IMR-90 (cell line): ENCODE data around the gene OR2V2. TPM values are rescaled to one million over a fixed set of nuclear protein-coding genes. Genes with fewer than 3 reads are reported as not detected.

ENCODE experiments used
- ATAC-seq: fragments of 200-7000 bp; cut with Tn5 transposase; 2 replicates; pipeline ENCODE4 v1.9.1; 2020; ENCODE audit warnings: low read depth, mild to moderate bottlenecking, moderate library complexity
- BruUV-seq: library from RNA; stranded (reverse); fragments of 400-500 nt; replicated peaks from 2 replicates; lab custom pipeline; 2021; lab: Mats Ljungman, UMichigan
- CTCF ChIA-PET: fragments of 300-600 bp; formaldehyde crosslinking; extraction: SDS; loops from one replicate; lab custom pipeline; 2021; ENCODE audit warnings: antibody characterized with exemption; lab: Yijun Ruan, JAX
- POLR2A ChIA-PET: fragments of 300-600 bp; sonication (Branson Sonifier 250); formaldehyde crosslinking; loops from one replicate; lab custom pipeline; 2022; ENCODE audit warnings: antibody characterized with exemption; ENCODE audit not compliant: unreplicated experiment; lab: Charles Lee
- DNase-seq: peaks from one replicate; pipeline ENCODE4 v3.0.0; 2013
- H2AFZ ChIP-seq: replicated peaks from 2 replicates; pipeline ENCODE3; 2013; ENCODE audit warnings: low read length, mild to moderate bottlenecking; ENCODE audit not compliant: poor library complexity
- H2AK5ac ChIP-seq: 2 replicates; pipeline ENCODE4 v1.6.1; 2013; ENCODE audit warnings: low read depth, low read length, inconsistent platforms
- H2AK9ac ChIP-seq: replicated peaks from 2 replicates; pipeline ENCODE3; 2013; ENCODE audit warnings: mild to moderate bottlenecking, low read depth, low read length, moderate library complexity; ENCODE audit not compliant: poor library complexity
- H2BK120ac ChIP-seq: 2 replicates; pipeline ENCODE4 v1.6.1; 2013; ENCODE audit warnings: low read depth, low read length, inconsistent platforms
- H2BK15ac ChIP-seq: 3 replicates; pipeline ENCODE4 v1.6.1; 2013; ENCODE audit warnings: low read depth, low read length, inconsistent platforms
- H2BK20ac ChIP-seq: 2 replicates; pipeline ENCODE4 v1.6.1; 2013; ENCODE audit warnings: low read depth, mild to moderate bottlenecking, inconsistent platforms, low read length, moderate library complexity
- H2BK5ac ChIP-seq: 2 replicates; pipeline ENCODE4 v1.6.1; 2013; ENCODE audit warnings: mild to moderate bottlenecking, low read depth, low read length, inconsistent platforms; ENCODE audit not compliant: poor library complexity, severe bottlenecking
- H3K14ac ChIP-seq: replicated peaks from 2 replicates; pipeline ENCODE4 v1.6.1; 2013; ENCODE audit warnings: low read depth, low read length, inconsistent platforms
- H3K18ac ChIP-seq: 2 replicates; pipeline ENCODE4 v1.6.1; 2013; ENCODE audit warnings: low read depth, low read length, control low read depth
- H3K23ac ChIP-seq: 2 replicates; pipeline ENCODE4 v1.6.1; 2013; ENCODE audit warnings: low read depth, low read length, inconsistent platforms
- H3K27ac ChIP-seq: 2 replicates; pipeline ENCODE4 v1.5.1; 2013; ENCODE audit warnings: mild to moderate bottlenecking, control low read depth, low read length; ENCODE audit not compliant: insufficient read depth
- H3K27me3 ChIP-seq: 2 replicates; pipeline ENCODE4 v1.6.1; 2013; ENCODE audit warnings: low read length; ENCODE audit not compliant: control insufficient read depth, insufficient read depth
- H3K36me3 ChIP-seq: 2 replicates; pipeline ENCODE4 v1.6.1; 2013; ENCODE audit warnings: low read length, mixed read lengths; ENCODE audit not compliant: control insufficient read depth, insufficient read depth
- H3K4ac ChIP-seq: 2 replicates; pipeline ENCODE4 v1.6.1; 2013; ENCODE audit warnings: low read depth, low read length, inconsistent platforms
- H3K4me1 ChIP-seq: 2 replicates; pipeline ENCODE4 v1.6.1; 2013; ENCODE audit warnings: low read length, mixed read lengths; ENCODE audit not compliant: control insufficient read depth, insufficient read depth
- H3K4me2 ChIP-seq: 2 replicates; pipeline ENCODE4 v1.6.1; 2013; ENCODE audit warnings: low read depth, mild to moderate bottlenecking, control low read depth, low read length, moderate library complexity
- H3K4me3 ChIP-seq: 2 replicates; pipeline ENCODE4 v1.5.1; 2013; ENCODE audit warnings: low read depth, mild to moderate bottlenecking, control low read depth, low read length, moderate library complexity; ENCODE audit not compliant: insufficient read depth
- H3K56ac ChIP-seq: 2 replicates; pipeline ENCODE4 v1.6.1; 2013; ENCODE audit warnings: low read length, inconsistent platforms; ENCODE audit not compliant: insufficient read depth; ENCODE audit errors: extremely low read depth
- H3K79me1 ChIP-seq, 2 experiments: 2 replicates each; pipeline ENCODE4 v1.6.1; 2013; ENCODE audit warnings: low read length in 2 of 2, inconsistent platforms in 1 of 2, low read depth in 1 of 2
- H3K9ac ChIP-seq: 2 replicates; pipeline ENCODE4 v1.6.1; 2013; ENCODE audit warnings: low read depth, low read length, control low read depth
- H3K9me1 ChIP-seq: 2 replicates; pipeline ENCODE4 v1.6.1; 2013; ENCODE audit warnings: low read length, inconsistent platforms; ENCODE audit not compliant: insufficient read depth
- H3K9me3 ChIP-seq: 2 replicates; pipeline ENCODE4 v1.6.1; 2013; ENCODE audit warnings: low read length; ENCODE audit not compliant: control insufficient read depth, insufficient read depth
- H4K20me1 ChIP-seq: 2 replicates; pipeline ENCODE4 v1.6.1; 2013; ENCODE audit warnings: low read length, inconsistent platforms; ENCODE audit not compliant: insufficient read depth
- H4K5ac ChIP-seq: 2 replicates; pipeline ENCODE4 v1.6.1; 2013; ENCODE audit warnings: mild to moderate bottlenecking, low read depth, low read length, control low read depth
- H4K8ac ChIP-seq, 2 experiments: 2 replicates each; pipeline ENCODE4 v1.6.1; 2013; ENCODE audit warnings: low read depth in 2 of 2, low read length in 2 of 2, control low read depth in 1 of 2, inconsistent platforms in 1 of 2
- H4K91ac ChIP-seq: 2 replicates; pipeline ENCODE4 v1.6.1; 2013; ENCODE audit warnings: low read depth, low read length, inconsistent platforms; ENCODE audit not compliant: insufficient read depth
- BHLHE40 ChIP-seq: fragments of 150-350 bp; IDR thresholded peaks from 2 replicates; pipeline ENCODE4 v1.6.1; 2016; ENCODE audit warnings: mild to moderate bottlenecking, low read depth, low read length
- CEBPB ChIP-seq: IDR thresholded peaks from 2 replicates; pipeline ENCODE4 v1.6.1; 2012; ENCODE audit warnings: low read depth, low read length, improper control_type of control experiment
- CHD1 ChIP-seq: IDR thresholded peaks from 2 replicates; pipeline ENCODE4 v1.6.1; 2012; ENCODE audit warnings: low read depth, low read length, improper control_type of control experiment
- MAFK ChIP-seq: IDR thresholded peaks from 2 replicates; pipeline ENCODE4 v1.6.1; 2012; ENCODE audit warnings: low read depth, low read length, improper control_type of control experiment
- MAZ ChIP-seq: IDR thresholded peaks from 2 replicates; pipeline ENCODE4 v1.6.1; 2012; ENCODE audit warnings: low read depth, mild to moderate bottlenecking, low read length, improper control_type of control experiment, moderate library complexity, borderline replicate concordance
- MXI1 ChIP-seq: IDR thresholded peaks from 2 replicates; pipeline ENCODE4 v1.6.1; 2012; ENCODE audit warnings: low read depth, mild to moderate bottlenecking, low read length, moderate library complexity, borderline replicate concordance
- RAD21 ChIP-seq: IDR thresholded peaks from 2 replicates; pipeline ENCODE4 v1.6.1; 2012; ENCODE audit warnings: low read length, improper control_type of control experiment
- RCOR1 ChIP-seq: IDR thresholded peaks from 2 replicates; pipeline ENCODE4 v1.6.1; 2012; ENCODE audit warnings: mild to moderate bottlenecking, low read length, improper control_type of control experiment; ENCODE audit not compliant: insufficient replicate concordance
- RFX5 ChIP-seq: IDR thresholded peaks from 2 replicates; pipeline ENCODE4 v1.8.0; 2012; ENCODE audit warnings: low read depth, mild to moderate bottlenecking, low read length, moderate library complexity
- SMC3 ChIP-seq: fragments of 150-350 bp; IDR thresholded peaks from 2 replicates; pipeline ENCODE4 v1.6.1; 2016; ENCODE audit warnings: low read depth, mild to moderate bottlenecking, antibody characterized with exemption, low read length, moderate library complexity
- WGBS, 2 experiments: methylation state at CpG; one replicate each; pipeline versions ENCODE4 v1.1.5 to v1.1.7; 2013; ENCODE audit warnings: missing lambda C conversion rate in 2 of 2; ENCODE audit not compliant: insufficient read length in 1 of 2; ENCODE audit errors: extremely low coverage in 2 of 2; 5-methylcytosine and 5-hydroxymethylcytosine counted together
- dilution Hi-C: fragments of 300-500 bp; cut with HindIII; formaldehyde crosslinking; loops from one replicate; pipeline ENCODE4 v1.14.3; 2018; ENCODE audit warnings: low sequenced_read_pairs; ENCODE audit not compliant: unreplicated experiment
- in situ Hi-C: fragments of 300-500 bp; cut with MboI; formaldehyde crosslinking; loops from 3 replicates; pipeline ENCODE4 v1.14.3; 2019; ENCODE audit warnings: low sequenced_read_pairs, inconsistent platforms, mixed read lengths
- intact Hi-C: fragments of 100-400 bp; cut with micrococcal nuclease; formaldehyde crosslinking; loops from 2 replicates; pipeline ENCODE4 v1.10.0; 2022
- polyA plus RNA-seq, 3 experiments: library from polyadenylated mRNA; depleted of rRNA; stranded (reverse); fragments of >200 nt; gene quantifications; 2 replicates each; pipeline ENCODE4 v1.2.3, GENCODE V29; 2012; ENCODE audit warnings: low replicate concordance in 1 of 3
- total RNA-seq: library from RNA; depleted of rRNA; stranded (reverse); fragments of >200 nt; gene quantifications from 2 replicates; pipeline ENCODE4 v1.2.3, GENCODE V29; 2012
- TF ChIP-seq, protein P1 (sequence below): conservative IDR thresholded peaks from 2 replicates; pipeline ENCODE4 v1.5.1; 2012; ENCODE audit warnings: mild to moderate bottlenecking, low read depth, low read length, improper control_type of control experiment
- TF ChIP-seq, protein P2 (sequence below): fragments of 150-350 bp; IDR thresholded peaks from 2 replicates; pipeline ENCODE4 v1.6.1; 2016; ENCODE audit warnings: low read depth, mild to moderate bottlenecking, low read length, moderate library complexity, borderline replicate concordance

Gene OR2V2
- total and polyA plus RNA-seq, 2 of the 4 experiments (the other 2 are of a cell fraction), result not detected

DNA sequence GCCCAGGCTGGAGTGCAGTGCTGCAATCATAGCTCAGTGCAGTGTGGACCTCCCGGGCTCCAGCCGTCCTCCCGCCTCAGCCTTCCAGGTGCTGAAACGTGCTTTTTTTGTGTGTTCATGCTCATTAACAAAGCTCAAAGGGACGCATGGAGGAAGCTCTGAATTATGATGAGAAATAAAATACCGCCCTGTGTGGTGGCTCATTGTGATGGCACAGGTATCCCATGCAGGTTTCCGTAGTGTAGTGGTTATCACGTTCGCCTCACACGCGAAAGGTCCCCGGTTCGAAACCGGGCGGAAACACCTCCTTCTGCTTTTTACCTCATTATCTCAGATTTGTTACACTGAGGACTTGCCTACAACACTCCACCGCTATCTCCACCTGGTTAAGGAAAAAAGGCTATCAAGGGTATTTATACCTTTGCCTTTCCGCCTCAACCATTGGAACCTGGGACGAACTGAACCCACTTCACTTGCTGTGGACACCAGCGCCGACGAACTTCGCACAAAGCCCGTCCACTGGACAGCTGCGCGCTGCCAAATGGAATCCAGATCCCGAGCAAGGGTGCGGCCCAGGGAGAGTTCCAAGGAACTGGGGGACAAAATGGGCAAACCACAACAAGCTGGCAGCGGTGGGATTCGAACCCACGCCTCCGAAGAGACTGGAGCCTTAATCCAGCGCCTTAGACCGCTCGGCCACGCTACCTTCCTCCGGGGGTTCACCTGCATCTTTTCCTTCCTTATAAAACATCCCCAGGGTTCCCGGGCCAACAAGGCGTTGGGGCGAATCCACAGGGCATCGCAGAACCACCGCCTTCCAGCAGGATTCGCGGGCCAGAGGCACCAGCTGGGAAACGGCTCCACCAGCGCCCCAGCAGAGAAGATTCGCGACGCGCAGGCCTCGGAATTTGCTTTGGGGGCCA lies 26.3 kb downstream of the OR2V2 start (continued):
- TF ChIP-seq CHD1, result no peak

DNA sequence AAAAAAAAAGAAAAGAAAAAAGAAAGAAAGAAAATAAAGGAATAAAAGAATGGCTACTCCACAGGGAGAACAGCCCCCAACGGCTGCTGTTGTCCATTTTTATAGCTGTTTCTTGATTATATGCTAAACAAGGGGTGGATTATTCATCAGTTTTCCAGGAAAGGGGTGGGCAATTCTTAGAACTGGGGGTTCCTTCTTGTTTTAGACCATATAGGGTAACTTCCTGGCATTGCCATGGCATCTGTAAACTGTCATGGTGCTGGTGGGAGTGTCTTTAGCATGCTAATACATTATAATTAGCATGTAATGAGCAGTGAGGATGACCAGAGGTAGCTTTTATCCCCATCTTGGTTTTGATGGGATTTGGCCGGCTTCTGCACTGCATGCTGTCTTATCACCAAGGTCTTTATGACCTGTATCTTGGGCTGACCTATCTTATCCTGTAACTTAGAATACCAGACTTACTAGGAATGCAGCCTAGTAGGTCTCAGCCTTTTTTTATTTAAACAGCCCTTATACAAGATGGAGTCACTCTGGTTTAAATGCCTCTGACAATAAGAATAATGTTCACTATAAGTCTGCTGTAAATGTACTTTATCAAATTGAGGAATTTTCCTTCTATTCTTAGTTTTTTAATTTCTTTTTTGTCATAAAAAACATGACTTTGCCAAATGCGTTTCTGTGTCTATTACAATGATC lies 29.0 kb downstream of the OR2V2 start:
- POLR2A ChIA-PET, result no interaction called here
- no peak overlapping the region for H3K18ac ChIP-seq
- intact Hi-C loops, result no loop called here
- no peak overlapping the region for H4K91ac ChIP-seq
- H3K9me1 ChIP-seq, result no peaks in the 10 kb centered on the region
- H4K8ac ChIP-seq, result no peak overlapping the region
- H3K27ac ChIP-seq, result no peak overlapping the region
- ATAC-seq (no peak), DNase-seq (no peak)
- no peak overlapping the region for H2AK9ac ChIP-seq
- no peaks in the 10 kb centered on the region for H3K4me1 ChIP-seq
- no peak overlapping the region for H3K4ac ChIP-seq
- no peak for TF ChIP-seq CHD1
- TF ChIP-seq BHLHE40, result no peak
- TF ChIP-seq, protein P1, sequence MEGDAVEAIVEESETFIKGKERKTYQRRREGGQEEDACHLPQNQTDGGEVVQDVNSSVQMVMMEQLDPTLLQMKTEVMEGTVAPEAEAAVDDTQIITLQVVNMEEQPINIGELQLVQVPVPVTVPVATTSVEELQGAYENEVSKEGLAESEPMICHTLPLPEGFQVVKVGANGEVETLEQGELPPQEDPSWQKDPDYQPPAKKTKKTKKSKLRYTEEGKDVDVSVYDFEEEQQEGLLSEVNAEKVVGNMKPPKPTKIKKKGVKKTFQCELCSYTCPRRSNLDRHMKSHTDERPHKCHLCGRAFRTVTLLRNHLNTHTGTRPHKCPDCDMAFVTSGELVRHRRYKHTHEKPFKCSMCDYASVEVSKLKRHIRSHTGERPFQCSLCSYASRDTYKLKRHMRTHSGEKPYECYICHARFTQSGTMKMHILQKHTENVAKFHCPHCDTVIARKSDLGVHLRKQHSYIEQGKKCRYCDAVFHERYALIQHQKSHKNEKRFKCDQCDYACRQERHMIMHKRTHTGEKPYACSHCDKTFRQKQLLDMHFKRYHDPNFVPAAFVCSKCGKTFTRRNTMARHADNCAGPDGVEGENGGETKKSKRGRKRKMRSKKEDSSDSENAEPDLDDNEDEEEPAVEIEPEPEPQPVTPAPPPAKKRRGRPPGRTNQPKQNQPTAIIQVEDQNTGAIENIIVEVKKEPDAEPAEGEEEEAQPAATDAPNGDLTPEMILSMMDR, result no peak
- TF ChIP-seq CEBPB, result no peak
- no peak for TF ChIP-seq RFX5
- TF ChIP-seq RCOR1, result no peak
- TF ChIP-seq MAZ, result no peak
- TF ChIP-seq, protein P2, sequence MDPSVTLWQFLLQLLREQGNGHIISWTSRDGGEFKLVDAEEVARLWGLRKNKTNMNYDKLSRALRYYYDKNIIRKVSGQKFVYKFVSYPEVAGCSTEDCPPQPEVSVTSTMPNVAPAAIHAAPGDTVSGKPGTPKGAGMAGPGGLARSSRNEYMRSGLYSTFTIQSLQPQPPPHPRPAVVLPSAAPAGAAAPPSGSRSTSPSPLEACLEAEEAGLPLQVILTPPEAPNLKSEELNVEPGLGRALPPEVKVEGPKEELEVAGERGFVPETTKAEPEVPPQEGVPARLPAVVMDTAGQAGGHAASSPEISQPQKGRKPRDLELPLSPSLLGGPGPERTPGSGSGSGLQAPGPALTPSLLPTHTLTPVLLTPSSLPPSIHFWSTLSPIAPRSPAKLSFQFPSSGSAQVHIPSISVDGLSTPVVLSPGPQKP, result no peak
- TF ChIP-seq MAFK, result no peak
- no peak for TF ChIP-seq MXI1
- no peak for TF ChIP-seq RAD21
- no peak for TF ChIP-seq SMC3
- no peaks in the 10 kb centered on the region for H3K9me3 ChIP-seq
- no peaks in the 10 kb centered on the region for H3K36me3 ChIP-seq
- WGBS, 2 experiments, result no CpG with 5 or more reads among the region's 3 CpGs
- H4K5ac ChIP-seq, result no peak overlapping the region
- no peaks in the 10 kb centered on the region for H3K79me1 ChIP-seq
- no peak overlapping the region for H2AK5ac ChIP-seq
- no TSS peak for BruUV-seq
- no peak overlapping the region for H2BK20ac ChIP-seq
- in situ Hi-C loops, result no loop called here
- H3K9ac ChIP-seq, result no peak overlapping the region
- no peak overlapping the region for H2BK5ac ChIP-seq
- no peak overlapping the region for H3K4me3 ChIP-seq
- H4K20me1 ChIP-seq, result no peaks in the 10 kb centered on the region
- H3K27me3 ChIP-seq, result no peaks in the 10 kb centered on the region
- dilution Hi-C loops, result no loop called here
- H3K23ac ChIP-seq, result no peak overlapping the region
- CTCF ChIA-PET, result no interaction called here
- H2AFZ ChIP-seq, result no peak overlapping the region
- H3K4me2 ChIP-seq, result no peak overlapping the region
- H2BK15ac ChIP-seq, result no peak overlapping the region
- H3K56ac ChIP-seq, result no peak overlapping the region
- no peak overlapping the region for H2BK120ac ChIP-seq
- H3K14ac ChIP-seq, result no peak overlapping the region
